ENCODE data around the gene EFNB3.

Gene EFNB3

GRCh38 chr17:7697828-7698588 lies 7.0 kb upstream of the EFNB3 start:
- DNase-seq (ENCODE audit: low read depth in 2 of 2), result no peak

GRCh38 chr17:7700510-7700909 lies 4.5 kb upstream of the EFNB3 start:
- DNase-seq (ENCODE audit: low read depth in 2 of 2), result no peak

- DNase-seq (ENCODE audit: low read depth in 2 of 2), result no peak
Observed at GRCh38 chr17:7701681-7702080, 3.3 kb upstream of the EFNB3 start.

- DNase-seq (ENCODE audit: low read depth in 2 of 2), result no peak
Observed at GRCh38 chr17:7702776-7703175, 2.2 kb upstream of the EFNB3 start.

GRCh38 chr17:7703584-7704479 lies 1.2 kb upstream of the EFNB3 start:
- DNase-seq (ENCODE audit: low read depth in 2 of 2), result no peak

- DNase-seq (ENCODE audit: low read depth in 2 of 2), result no peak
Observed at GRCh38 chr17:7705269-7706255, 560 bp downstream of the EFNB3 start.

- DNase-seq (ENCODE audit: low read depth in 2 of 2), result no peak
Observed at GRCh38 chr17:7706631-7707354, 1.8 kb downstream of the EFNB3 start.

- no peak for DNase-seq (ENCODE audit: low read depth in 2 of 2)
Observed at GRCh38 chr17:7707446-7707845, 2.4 kb downstream of the EFNB3 start.

GRCh38 chr17:7707858-7708750 lies 3.1 kb downstream of the EFNB3 start:
- DNase-seq (ENCODE audit: low read depth in 2 of 2), result no peak

GRCh38 chr17:7709031-7709430 lies 4.0 kb downstream of the EFNB3 start:
- no peak for DNase-seq (ENCODE audit: low read depth in 2 of 2)

- DNase-seq (ENCODE audit: low read depth in 2 of 2), result no peak
Observed at GRCh38 chr17:7710301-7710700, 5.3 kb downstream of the EFNB3 start.

GRCh38 chr17:7711051-7711755 lies 6.2 kb downstream of the EFNB3 start:
- no peak for DNase-seq (ENCODE audit: low read depth in 2 of 2)

- DNase-seq (ENCODE audit: low read depth in 2 of 2), result no peak
Observed at GRCh38 chr17:7712111-7712771, 7.2 kb downstream of the EFNB3 start.

GRCh38 chr17:7713782-7714181 lies 8.8 kb downstream of the EFNB3 start:
- no peak for DNase-seq (ENCODE audit: low read depth in 2 of 2)

- no peak for DNase-seq (ENCODE audit: low read depth in 2 of 2)
Observed at GRCh38 chr17:7714721-7715594, 10.0 kb downstream of the EFNB3 start.

- no peak for DNase-seq (ENCODE audit: low read depth in 2 of 2)
Observed at GRCh38 chr17:7715936-7716886, 11.2 kb downstream of the EFNB3 start.

Data from activated CD4-positive, alpha-beta T cell treated with anti-CD3 and anti-CD28 coated beads for 24 hours (primary cell).